VCaP (cell line): ENCODE measurements around the gene GPR17.

Experiments used
- H3K27ac ChIP-seq: fragments of 450-650 bp; 2 replicates; pipeline ENCODE4 v1.5.1; 2017
- TF ChIP-seq, protein P1 (sequence below): fragments of 450-650 bp; conservative IDR thresholded peaks from 2 replicates; pipeline ENCODE4 v1.5.1; 2017; ENCODE audit warnings: mild to moderate bottlenecking, moderate library complexity

Gene GPR17

DNA sequence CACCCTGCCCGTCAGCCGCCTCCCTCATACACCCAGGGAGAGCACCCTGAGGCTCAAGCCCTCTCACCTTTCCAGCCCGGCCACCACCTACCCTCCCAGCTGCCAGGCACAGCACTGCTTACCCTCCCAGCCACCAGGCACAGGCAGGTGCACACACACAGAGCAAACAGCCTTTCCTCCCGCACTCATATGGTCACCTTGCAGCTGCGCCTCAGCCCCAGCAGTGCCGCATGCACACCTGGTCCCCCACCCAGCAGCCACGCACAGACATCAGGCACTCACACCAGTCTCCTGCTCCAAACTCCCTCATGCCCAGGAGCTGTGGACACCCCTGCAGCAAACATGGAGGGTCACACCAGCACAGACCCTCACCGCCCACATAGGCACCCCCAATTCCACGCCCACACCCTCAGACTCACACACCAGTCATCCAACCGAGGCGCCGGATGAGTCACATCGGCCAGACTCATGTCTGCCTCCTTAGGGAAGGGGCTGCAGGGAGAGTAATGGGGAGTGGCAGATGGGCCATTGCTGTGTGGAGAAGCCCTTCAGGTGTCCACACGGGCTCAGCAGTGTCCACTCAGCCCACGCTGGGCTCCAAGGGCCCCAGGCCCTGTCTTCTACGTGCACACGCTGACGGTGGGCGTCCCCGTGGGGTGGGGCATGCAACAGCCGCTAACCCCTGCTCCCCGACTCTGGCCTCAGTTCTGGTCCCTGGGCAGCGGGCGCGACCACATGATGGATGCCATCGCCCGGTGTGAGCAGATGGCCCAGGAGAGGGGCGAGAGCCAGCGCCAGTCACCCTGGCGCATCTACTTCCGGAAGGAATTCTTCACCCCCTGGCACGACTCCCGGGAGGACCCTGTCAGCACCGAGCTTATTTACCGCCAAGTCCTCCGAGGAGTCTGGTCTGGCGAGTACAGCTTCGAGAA is 22.3 kb upstream of the GPR17 start:
- TF ChIP-seq, protein P1, sequence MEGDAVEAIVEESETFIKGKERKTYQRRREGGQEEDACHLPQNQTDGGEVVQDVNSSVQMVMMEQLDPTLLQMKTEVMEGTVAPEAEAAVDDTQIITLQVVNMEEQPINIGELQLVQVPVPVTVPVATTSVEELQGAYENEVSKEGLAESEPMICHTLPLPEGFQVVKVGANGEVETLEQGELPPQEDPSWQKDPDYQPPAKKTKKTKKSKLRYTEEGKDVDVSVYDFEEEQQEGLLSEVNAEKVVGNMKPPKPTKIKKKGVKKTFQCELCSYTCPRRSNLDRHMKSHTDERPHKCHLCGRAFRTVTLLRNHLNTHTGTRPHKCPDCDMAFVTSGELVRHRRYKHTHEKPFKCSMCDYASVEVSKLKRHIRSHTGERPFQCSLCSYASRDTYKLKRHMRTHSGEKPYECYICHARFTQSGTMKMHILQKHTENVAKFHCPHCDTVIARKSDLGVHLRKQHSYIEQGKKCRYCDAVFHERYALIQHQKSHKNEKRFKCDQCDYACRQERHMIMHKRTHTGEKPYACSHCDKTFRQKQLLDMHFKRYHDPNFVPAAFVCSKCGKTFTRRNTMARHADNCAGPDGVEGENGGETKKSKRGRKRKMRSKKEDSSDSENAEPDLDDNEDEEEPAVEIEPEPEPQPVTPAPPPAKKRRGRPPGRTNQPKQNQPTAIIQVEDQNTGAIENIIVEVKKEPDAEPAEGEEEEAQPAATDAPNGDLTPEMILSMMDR: no peak
- H3K27ac ChIP-seq: no peak overlapping the region

DNA sequence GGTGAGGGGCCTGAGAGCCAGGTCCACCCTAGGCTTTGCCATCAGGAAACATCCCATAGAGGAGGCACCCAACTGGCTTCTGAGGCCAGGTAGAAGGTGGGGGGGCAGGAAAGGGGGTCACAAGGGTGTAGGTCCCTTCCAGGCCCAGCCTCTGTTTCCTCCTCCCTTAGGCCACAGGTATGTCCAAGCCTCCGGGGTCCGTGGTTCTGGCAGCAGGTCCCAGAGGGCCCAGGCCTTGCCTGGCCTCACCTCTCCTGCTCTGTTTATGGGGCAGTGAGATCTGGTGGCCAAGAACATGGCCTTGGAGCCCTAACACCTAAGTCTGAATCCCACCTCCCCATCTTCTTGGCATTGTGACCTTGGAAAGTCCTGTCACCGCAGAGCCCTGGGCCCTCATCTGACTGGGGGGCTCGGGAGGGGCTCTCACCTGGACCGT is 21.6 kb upstream of the GPR17 start:
- H3K27ac ChIP-seq: no peak overlapping the region
- TF ChIP-seq, protein P1: no peak

DNA sequence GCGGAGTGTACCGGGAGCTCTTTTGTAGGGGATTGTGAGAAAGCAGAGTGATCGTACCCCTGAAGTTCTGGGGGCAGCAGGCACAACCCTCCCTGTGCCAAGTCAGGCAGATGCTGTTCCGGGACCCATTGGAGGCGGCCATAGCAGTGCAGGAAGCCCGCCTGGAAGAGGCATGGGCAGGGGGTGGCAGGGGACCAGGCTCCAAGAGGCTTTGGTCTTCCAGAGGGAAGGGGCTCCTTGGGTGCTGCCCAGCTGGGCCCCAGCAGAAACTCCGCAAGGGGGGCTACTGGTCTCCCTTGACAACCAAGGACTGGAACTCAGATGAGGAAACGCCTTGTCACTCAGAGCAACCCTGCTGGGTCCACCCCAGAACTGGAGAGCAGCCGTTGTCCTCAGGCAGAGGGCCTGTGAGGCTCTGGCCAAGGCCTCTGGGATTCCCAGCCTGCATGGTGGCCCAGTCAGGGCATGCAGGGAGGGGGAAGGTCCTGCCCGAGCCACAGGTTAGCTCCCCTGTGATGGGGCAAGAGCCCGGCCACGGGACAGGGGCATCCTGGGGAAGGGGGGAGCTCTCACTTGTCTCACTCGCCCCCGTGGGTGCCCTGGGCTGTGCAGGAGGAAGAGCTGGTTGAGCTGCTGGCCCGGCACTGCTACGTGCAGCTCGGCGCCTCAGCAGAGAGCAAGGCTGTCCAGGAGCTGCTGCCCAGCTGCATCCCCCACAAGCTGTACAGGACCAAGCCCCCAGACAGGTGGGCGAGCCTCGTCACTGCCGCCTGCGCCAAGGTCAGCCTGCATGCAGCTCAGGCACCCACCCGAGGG is 21.0 kb upstream of the GPR17 start:
- TF ChIP-seq, protein P1: no peak
- H3K27ac ChIP-seq: no peak overlapping the region

DNA sequence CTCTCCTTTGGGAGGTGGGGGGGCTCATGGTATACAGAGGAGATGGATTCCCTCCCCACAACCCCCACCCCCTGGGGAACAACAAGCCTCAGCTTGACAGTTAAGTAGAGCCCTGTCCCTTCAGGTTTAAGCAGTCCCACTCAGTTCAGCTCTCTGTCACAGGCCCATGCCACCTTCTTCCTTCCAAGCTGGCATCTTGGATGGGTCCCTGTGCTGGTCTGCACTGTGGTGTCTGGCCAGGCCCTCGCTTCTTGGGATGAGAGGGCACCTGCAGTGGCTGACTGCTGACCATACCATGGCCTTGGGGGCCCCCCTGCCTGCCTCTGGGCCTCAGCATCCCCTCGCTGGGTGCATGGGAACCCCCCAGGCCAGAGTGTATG is 20.4 kb upstream of the GPR17 start:
- TF ChIP-seq, protein P1: no peak
- no peak overlapping the region for H3K27ac ChIP-seq

DNA sequence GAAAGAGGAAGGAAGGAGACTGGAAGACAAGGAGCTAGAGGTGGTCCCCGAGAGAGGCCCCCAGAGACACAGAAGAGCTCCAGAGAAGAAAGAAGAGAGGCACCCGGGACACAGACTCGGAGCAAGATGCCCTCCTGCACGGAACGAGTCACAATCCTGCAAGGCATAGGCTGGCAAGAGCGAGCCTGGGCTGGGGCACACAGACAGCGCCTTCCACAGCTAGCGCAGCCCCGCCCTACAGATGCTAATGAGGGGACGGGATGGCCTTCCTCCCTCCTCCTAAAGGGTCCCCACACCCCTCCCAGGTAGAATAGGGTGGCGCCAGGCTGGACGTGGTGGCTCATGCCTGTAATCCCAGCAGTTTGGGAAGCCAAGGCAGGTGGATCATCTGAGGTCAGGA is 19.8 kb upstream of the GPR17 start:
- TF ChIP-seq, protein P1: no peak
- H3K27ac ChIP-seq: no peak overlapping the region

DNA sequence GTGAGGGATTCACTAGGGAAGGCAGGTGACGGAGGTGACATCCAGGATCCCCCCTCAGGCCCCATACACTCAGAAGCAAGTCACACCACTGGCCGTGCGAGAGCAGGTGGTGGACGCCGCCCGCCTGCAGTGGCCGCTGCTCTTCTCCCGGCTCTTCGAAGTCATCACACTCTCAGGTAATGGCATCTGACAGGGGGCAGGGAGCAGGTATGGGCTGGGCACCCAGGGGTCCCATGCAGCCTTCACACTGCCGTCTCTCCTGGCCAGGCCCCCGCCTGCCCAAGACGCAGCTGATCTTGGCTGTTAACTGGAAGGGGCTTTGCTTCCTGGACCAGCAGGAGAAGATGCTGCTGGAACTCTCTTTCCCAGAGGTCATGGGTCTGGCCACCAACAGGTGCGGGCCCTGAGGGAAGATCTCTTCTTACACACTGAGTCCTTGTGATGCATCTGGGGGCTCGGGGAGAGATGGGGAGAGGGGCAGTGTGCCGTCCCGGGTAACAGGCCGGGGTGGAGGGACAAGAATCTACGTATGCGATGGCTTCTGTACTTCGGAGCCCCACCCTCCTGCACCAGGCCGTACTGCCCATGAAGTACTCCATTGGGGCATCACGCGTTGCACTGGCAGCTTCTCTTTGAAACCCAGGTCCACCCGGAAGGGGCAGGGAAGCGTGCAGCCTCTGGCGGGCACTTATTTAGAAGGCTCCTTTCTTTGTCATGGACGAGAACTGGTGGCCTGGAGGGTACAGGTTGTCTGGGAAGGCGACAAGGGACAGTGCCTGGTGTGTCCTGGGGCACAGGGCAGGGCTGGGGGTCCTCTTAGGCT is 18.8 kb upstream of the GPR17 start:
- TF ChIP-seq, protein P1: no peak
- H3K27ac ChIP-seq: no peak overlapping the region
